A673 (cell line): ENCODE results near the gene C19orf47. TPM values are rescaled to one million over a fixed set of nuclear protein-coding genes. Genes with fewer than 3 reads are reported as not detected.

ENCODE experiments used
- Bru-seq: library from RNA; stranded (reverse); fragments of 400-500 nt; gene quantifications from one replicate; lab custom pipeline; 2021; lab: Mats Ljungman, UMichigan
- BruChase-seq, 2 experiments: library from RNA; stranded (reverse); fragments of 400-500 nt; gene quantifications; one replicate each; lab custom pipeline; 2021; lab: Mats Ljungman, UMichigan
- BruUV-seq: library from RNA; stranded (reverse); fragments of 400-500 nt; replicated peaks from 2 replicates; lab custom pipeline; 2021; lab: Mats Ljungman, UMichigan
- CTCF ChIA-PET: fragments of 300-600 bp; sonication (Branson Sonifier 250); formaldehyde crosslinking; loops from one replicate; lab custom pipeline; 2022; ENCODE audit warnings: antibody characterized with exemption; lab: Charles Lee
- POLR2A ChIA-PET: fragments of 300-600 bp; sonication (Branson Sonifier 250); formaldehyde crosslinking; loops from one replicate; lab custom pipeline; 2022; ENCODE audit warnings: antibody characterized with exemption; ENCODE audit not compliant: low non-redundant PET; lab: Charles Lee
- DNase-seq: peaks from one replicate; pipeline ENCODE4 v3.0.0-alpha.2; 2015; ENCODE audit warnings: low spot score
- H3K27ac ChIP-seq: fragments of 200-600 bp; sonication (generic); 2 replicates; pipeline ENCODE4 v1.5.1; 2016; ENCODE audit warnings: mixed run types, low read depth, mild to moderate bottlenecking, mixed read lengths, antibody characterized with exemption, low read length; ENCODE audit not compliant: poor library complexity, severe bottlenecking
- H3K27me3 ChIP-seq: fragments of 200-600 bp; sonication (generic); replicated peaks from 2 replicates; pipeline ENCODE4 v1.6.1; 2017; ENCODE audit warnings: mixed run types, low read depth, mild to moderate bottlenecking, mixed read lengths, antibody characterized with exemption, low read length; ENCODE audit not compliant: insufficient read depth, poor library complexity
- H3K36me3 ChIP-seq: fragments of 200-600 bp; sonication (generic); 2 replicates; pipeline ENCODE4 v1.6.1; 2016; ENCODE audit warnings: mixed run types, mild to moderate bottlenecking, mixed read lengths, antibody characterized with exemption, low read length; ENCODE audit not compliant: insufficient read depth, poor library complexity, severe bottlenecking
- H3K4me1 ChIP-seq: fragments of 200-600 bp; sonication (generic); 2 replicates; pipeline ENCODE4 v1.6.1; 2017; ENCODE audit warnings: mixed run types, mild to moderate bottlenecking, mixed read lengths, antibody characterized with exemption, low read length; ENCODE audit not compliant: insufficient read depth, poor library complexity, severe bottlenecking
- H3K4me3 ChIP-seq: fragments of 200-600 bp; sonication (generic); 2 replicates; pipeline ENCODE4 v1.5.1; 2016; ENCODE audit warnings: low read depth, mixed run types, mild to moderate bottlenecking, mixed read lengths, low read length; ENCODE audit not compliant: poor library complexity, severe bottlenecking
- H3K9me3 ChIP-seq: fragments of 200-600 bp; sonication (generic); 2 replicates; pipeline ENCODE4 v1.6.1; 2016; ENCODE audit warnings: mixed run types, low read depth, mild to moderate bottlenecking, mixed read lengths, antibody characterized with exemption, low read length; ENCODE audit not compliant: poor library complexity, severe bottlenecking
- CTCF ChIP-seq: fragments of 300-800, 200-600 bp; sonication (generic); conservative IDR thresholded peaks from 2 replicates; pipeline ENCODE4 v1.5.1; 2017; ENCODE audit warnings: low read depth, mild to moderate bottlenecking, antibody characterized with exemption, low read length, moderate library complexity, mixed read lengths
- EZH2 ChIP-seq: fragments of 200-600 bp; sonication (generic); IDR thresholded peaks from 2 replicates; pipeline ENCODE4 v1.6.1; 2017; ENCODE audit warnings: borderline replicate concordance, low read depth, mild to moderate bottlenecking, mixed read lengths, antibody characterized with exemption, low read length; ENCODE audit not compliant: poor library complexity, severe bottlenecking
- intact Hi-C: fragments of 100-400 bp; cut with micrococcal nuclease; formaldehyde crosslinking; loops from one replicate; pipeline ENCODE4 v1.10.0; 2022; ENCODE audit not compliant: unreplicated experiment
- long read RNA-seq: library from polyadenylated mRNA; stranded (forward); transcript quantifications from one replicate; pipeline ENCODE4 v2.0.0, GENCODE V29; 2022
- total RNA-seq: library from RNA; stranded (reverse); gene quantifications from 2 replicates; pipeline ENCODE4 v1.2.3, GENCODE V29; 2021

C19orf47 gene, protein sequence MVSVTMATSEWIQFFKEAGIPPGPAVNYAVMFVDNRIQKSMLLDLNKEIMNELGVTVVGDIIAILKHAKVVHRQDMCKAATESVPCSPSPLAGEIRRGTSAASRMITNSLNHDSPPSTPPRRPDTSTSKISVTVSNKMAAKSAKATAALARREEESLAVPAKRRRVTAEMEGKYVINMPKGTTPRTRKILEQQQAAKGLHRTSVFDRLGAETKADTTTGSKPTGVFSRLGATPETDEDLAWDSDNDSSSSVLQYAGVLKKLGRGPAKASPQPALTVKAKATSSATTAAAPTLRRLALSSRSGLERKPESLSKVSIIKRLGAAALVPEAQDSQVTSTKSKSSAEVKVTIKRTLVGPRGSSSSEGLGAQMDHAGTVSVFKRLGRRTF
- total RNA-seq (26.5 and 30.8 TPM in 2 replicates), Bru-seq, nascent RNA (percentile 61 among the genes with signal in this experiment), BruChase-seq, experiment 1, labeled RNA remaining after a 2-hour chase (percentile 62 among the genes with signal in this experiment), BruChase-seq, experiment 2, labeled RNA remaining after a 6-hour chase (percentile 71 among the genes with signal in this experiment)
- long read RNA-seq, partial matches to known transcripts: 5 of 23 reads
- long read RNA-seq, other reads (novel, unspliced or antisense): 18 of 23 reads

DNA sequence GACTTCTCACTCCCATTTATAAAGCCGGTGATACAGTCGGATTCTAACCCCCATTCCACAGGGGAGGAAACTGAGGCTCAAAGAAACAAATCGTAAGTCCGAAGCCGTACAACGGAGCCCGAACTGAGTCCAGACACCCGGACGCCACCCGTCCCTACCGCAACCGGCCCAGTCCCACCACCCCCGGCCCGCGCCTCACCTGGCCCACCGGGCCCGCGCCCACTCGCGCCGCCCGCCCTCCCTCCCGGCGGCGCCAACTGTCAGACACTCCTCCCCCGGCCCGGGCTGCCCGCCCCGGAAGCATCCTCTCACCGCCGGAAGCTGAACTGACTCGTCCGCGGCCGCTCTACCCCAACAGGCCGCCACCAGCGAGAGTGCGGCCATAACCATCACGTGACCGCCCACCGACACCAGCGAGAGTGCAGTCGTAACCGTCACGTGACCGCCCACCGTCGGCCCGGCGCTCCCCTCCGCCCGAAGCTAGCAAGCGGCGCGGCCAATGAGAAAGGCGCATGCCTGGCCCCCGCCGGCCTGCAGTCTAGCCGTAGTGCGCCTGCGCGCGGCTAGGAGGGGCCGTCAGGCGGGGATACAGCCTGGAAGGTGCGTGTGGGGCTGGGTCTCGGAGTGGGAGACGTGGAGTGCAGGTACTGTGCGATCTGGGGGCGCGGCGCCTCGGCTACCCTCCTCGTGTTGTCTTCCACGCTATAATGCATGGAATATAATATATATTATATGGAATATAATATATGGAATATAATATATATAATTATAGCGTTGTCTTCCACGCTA lies at the start of gene C19orf47, which contains the start of gene PLD3:
TSS of gene C19orf47 (minus strand) at position 273 of the 789 bp plus-strand sequence. CDS start 6,540 bp downstream, outside the sequence.
TSS of gene PLD3 (plus strand) at position 571 of the 789 bp plus-strand sequence. CDS start 17,789 bp downstream, outside the sequence.
- intact Hi-C loops: no loop called here
- Histone ChIP-seq H3K36me3 (no peaks in the 10 kb centered on the region), H3K27ac (peak within 1 kb of the TSS; percentile 66), H3K9me3 (no peaks in the 10 kb centered on the region), H3K27me3 (no peaks in the 10 kb centered on the region), H3K4me1 (peaks cover 10% of the 10 kb centered on the region), H3K4me3 (peak within 1 kb of the TSS; percentile 86)
- CTCF ChIA-PET: interaction anchor here (0.7 to 1.4 kb wide), 3 partner anchors 43 to 505 kb away, joined by 3 to 15 read pairs (median 15); no protein-coding TSS in a partner anchor
- POLR2A ChIA-PET: interaction anchor here (0.6 to 0.7 kb wide), 2 partner anchors 72 to 1284 kb away, joined by 6 to 7 read pairs; no protein-coding TSS in a partner anchor
- no peak for TF ChIP-seq EZH2
- no peak for TF ChIP-seq CTCF
- DNase-seq: peak; percentile 100
- BruUV-seq: no TSS peak

DNA sequence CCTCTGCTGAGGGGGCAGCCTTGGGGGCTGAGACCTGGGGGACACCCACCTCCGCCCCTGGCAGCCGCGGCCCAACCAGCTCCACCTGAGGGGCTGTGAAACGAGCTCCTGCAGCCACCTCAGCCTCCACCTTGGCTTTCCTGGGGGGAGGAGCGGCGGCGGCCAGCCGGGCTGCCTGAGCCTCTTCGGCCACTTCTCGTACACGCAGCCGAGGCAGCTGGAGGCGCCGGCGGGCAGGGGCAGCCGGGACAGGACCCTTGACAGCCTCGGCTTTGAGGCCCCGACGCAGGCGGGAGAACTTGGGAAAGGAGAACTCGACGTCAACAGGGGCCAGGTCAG lies 49.3 kb upstream of the C19orf47 start:
- no peaks in the 10 kb centered on the region for H3K27me3 ChIP-seq
- no peaks in the 10 kb centered on the region for H3K9me3 ChIP-seq
- ChIA-PET CTCF (no interaction called here), POLR2A (no interaction called here)
- DNase-seq: no peak
- intact Hi-C loops: no loop called here
- no peak overlapping the region for H3K4me3 ChIP-seq
- TF ChIP-seq EZH2 (no peak), CTCF (no peak)
- no peak overlapping the region for H3K27ac ChIP-seq
- no peaks in the 10 kb centered on the region for H3K4me1 ChIP-seq
- no peaks in the 10 kb centered on the region for H3K36me3 ChIP-seq
- no TSS peak for BruUV-seq

GRCh38 chr19:40396886-40397567 lies 48.8 kb upstream of the C19orf47 start:
- no peak for TF ChIP-seq CTCF
- TF ChIP-seq EZH2: no peak
- POLR2A ChIA-PET: no interaction called here
- BruUV-seq: no TSS peak
- CTCF ChIA-PET: no interaction called here
- no peaks in the 10 kb centered on the region for H3K36me3 ChIP-seq
- H3K27ac ChIP-seq: no peak overlapping the region
- no peaks in the 10 kb centered on the region for H3K4me1 ChIP-seq
- DNase-seq: no peak
- H3K27me3 ChIP-seq: no peaks in the 10 kb centered on the region
- intact Hi-C loops: no loop called here
- no peaks in the 10 kb centered on the region for H3K9me3 ChIP-seq
- no peak overlapping the region for H3K4me3 ChIP-seq
